GM12892 (cell line): ENCODE data around the gene FSD2.

Experiments
- POLR2AphosphoS5 ChIP-seq: IDR thresholded peaks from 2 replicates; pipeline ENCODE4 v1.6.1; 2011; ENCODE audit warnings: low read depth, low read length, control low read depth
- TAF1 ChIP-seq: IDR thresholded peaks from 2 replicates; pipeline ENCODE4 v1.6.1; 2011; ENCODE audit warnings: low read depth, mild to moderate bottlenecking, control low read depth, low read length, borderline replicate concordance

DNA sequence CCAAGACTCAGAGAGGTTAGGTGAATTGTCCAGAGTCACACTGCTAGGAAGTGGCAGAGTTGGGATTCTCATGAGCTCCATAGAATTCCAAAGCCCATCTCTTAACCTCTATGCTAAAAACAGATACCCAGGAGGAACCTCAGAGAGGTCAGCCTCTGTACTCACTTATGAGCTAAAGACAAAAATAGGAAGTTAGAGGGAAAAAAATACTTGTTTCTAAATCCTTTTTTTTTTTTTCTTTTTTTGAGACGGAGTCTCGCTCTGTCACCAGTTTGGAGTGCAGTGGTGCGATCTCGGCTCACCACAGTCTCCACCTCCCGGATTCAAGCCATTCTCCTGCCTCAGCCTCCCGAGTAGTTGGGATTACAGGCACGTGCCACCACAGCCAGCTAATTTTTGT is 31.4 kb downstream of the FSD2 start:
- TF ChIP-seq POLR2AphosphoS5 (no peak), TAF1 (no peak)
